ENCODE measurements around the gene SLC9A5. TPM values are rescaled to one million over a fixed set of nuclear protein-coding genes. Genes with fewer than 3 reads are reported as not detected.

Gene SLC9A5
- total RNA-seq, 1 donor from 2014 or later = 2.3 TPM

DNA sequence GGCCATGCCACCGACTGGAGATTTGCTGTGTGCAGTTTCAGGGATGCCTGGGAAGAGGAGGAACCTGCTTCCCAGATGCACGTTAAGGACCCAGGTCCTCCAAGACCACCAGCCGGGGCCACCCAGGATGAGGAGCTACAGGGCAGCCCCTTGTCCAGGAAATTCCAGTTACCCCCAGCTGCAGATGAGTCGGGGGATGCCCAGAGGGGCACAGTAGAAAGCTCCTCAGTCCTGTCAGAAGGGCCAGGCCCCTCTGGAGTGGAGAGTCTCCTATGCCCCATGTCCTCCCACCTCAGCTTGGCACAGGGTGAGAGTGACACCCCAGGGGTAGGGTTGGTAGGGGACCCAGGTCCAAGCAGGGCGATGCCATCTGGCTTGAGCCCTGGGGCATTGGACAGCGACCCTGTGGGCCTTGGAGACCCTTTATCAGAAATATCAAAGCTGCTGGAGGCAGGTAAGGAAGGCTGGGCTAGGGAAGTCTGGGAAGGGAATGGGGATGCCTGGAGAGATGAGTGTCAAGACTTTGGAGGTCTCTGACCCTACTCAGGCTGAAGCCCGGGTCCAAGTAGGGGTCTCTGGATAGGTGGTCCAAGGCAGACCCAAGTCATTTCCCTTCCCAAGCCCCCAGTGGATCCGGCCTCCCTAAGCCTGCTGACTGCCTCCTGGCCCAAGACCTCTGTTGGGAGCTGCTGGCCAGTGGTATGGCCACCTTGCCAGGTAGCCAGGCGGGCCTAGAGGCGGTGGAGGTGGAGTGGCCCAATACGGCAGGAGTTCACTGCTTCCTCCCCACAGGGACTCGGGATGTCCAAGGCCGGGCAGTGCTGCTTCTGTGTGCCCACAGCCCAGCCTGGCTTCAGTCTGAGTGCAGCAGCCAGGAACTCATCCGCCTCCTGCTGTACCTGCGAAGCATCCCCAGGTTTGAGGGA, 31.6 kb downstream of the SLC9A5 start:
- no peak for DNase-seq (ENCODE audit: extremely low read depth, low read depth, low spot score)

DNA sequence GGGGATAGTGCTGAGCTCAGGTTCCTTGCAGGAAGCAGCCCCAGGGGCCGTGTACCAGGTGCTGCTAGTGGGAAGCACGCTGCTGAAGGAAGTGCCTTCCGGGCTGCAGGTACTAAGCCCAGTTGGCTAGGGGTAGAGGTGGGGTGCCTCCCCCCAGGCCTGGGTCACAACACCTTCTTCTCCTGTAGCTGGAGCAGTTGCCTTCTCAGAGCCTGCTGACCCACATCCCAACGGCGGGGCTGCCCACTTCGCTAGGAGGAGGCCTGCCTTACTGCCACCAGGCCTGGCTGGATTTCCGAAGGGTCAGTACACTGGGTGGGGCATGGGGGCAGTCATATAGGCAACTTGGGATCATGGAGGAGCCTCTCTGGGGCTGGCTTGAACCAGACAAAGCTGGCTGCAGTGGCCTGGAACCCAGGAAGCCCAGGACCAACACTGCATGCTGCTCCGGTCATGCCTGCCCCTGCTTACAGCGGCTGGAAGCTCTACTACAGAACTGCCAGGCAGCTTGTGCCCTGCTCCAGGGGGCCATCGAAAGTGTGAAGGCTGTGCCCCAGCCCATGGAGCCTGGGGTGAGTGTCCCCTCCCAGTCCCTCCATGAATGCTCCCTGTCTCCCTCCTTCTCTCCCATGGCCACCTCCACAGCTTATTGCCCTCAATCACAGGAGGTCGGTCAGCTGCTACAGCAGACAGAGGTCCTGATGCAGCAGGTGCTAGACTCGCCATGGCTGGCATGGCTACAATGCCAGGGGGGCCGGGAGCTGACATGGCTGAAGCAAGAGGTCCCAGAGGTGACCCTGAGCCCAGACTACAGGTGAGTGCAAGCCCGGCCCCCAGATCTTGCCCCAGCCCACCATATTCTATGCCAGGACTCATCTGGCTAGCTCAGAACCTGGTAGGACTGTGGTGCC, 33.0 kb downstream of the SLC9A5 start:
- DNase-seq (ENCODE audit: extremely low read depth, low read depth, low spot score) = no peak

DNA sequence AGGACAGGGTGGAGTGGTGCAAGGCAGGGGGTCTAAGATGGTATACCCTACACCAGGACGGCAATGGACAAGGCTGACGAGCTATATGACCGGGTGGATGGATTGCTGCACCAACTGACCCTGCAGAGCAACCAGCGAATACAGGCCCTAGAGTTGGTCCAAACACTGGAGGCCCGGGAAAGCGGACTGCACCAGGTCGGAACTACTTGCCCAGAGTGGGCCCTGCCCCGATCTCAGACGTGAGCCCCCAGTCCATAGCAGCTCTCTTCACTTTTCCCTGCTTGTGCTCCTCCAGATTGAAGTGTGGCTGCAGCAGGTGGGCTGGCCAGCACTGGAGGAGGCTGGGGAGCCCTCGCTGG, 33.6 kb downstream of the SLC9A5 start:
- no peak for DNase-seq (ENCODE audit: extremely low read depth, low read depth, low spot score)

DNA sequence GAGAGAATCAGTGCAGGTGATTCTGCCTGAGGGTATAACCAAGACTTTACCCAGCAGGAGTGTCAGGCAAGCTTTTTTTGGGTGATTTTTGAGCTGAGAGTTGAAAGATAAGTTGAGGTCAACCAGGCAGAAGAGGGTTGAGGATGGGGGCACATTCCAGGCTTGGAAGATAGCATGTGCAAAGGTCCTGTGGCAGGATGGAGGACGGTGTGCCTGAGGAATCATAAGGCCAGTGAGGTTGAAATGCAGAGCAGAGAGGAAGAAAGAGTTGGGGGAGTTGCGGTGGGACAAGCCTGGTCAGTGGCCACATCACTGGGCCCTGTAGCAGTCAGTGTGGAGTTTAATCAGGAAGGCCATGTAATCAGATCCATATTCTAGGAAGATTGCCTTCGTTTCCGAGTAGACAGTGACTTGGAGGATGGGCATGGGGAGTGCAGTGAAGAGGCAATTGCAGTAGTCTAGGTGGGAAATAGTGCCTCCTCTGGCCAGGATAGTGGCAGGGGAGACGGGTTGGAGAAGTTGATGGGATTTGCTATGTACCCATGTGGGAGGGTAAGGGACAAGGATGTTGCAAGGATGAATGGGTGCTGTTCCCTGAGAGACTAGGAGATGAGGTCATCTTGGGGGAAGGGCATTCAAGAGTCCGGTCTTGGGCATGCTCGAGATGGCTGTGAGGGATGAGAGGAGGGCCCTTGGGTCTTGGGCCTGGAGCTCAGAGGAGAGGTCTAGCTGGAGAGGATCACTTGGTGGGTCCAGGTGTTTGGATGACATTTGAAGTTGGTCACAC, 34.5 kb downstream of the SLC9A5 start:
- no peak for DNase-seq (ENCODE audit: extremely low read depth, low read depth, low spot score)

DNA sequence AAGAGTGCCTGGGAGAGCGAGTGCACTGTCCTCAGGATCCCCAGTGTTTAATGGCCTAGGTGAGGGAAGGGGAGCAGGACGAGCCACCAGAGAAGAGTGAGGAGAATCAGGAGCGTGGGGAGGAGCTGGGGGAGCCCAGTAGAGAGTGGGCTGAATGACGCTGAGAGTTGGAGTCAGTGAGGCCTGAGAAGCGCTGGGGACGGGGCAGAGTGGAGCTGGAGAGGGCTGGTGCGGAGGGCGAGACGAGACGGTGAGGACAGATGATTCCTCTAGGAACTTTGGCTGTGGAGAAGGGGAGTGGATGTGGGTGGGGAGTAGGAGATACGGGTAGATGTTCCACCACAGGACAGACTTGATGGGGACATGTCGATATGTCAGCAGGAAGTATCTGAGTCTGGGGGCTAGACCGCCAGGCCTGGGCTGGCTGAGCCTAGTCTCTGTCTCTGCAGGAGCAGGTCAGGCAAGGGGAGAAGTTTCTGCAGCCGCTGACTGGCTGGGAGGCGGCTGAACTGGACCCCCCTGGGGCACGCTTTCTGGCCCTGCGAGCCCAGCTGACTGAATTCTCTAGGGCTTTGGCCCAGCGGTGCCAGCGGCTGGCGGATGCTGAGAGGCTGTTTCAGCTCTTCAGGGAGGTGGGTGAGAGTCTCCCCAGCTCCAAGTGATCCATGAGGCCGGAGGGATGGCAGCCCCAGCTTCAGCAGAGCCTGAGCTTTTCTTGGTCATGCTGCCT, 35.2 kb downstream of the SLC9A5 start:
- no peak for DNase-seq (ENCODE audit: extremely low read depth, low read depth, low spot score)

DNA sequence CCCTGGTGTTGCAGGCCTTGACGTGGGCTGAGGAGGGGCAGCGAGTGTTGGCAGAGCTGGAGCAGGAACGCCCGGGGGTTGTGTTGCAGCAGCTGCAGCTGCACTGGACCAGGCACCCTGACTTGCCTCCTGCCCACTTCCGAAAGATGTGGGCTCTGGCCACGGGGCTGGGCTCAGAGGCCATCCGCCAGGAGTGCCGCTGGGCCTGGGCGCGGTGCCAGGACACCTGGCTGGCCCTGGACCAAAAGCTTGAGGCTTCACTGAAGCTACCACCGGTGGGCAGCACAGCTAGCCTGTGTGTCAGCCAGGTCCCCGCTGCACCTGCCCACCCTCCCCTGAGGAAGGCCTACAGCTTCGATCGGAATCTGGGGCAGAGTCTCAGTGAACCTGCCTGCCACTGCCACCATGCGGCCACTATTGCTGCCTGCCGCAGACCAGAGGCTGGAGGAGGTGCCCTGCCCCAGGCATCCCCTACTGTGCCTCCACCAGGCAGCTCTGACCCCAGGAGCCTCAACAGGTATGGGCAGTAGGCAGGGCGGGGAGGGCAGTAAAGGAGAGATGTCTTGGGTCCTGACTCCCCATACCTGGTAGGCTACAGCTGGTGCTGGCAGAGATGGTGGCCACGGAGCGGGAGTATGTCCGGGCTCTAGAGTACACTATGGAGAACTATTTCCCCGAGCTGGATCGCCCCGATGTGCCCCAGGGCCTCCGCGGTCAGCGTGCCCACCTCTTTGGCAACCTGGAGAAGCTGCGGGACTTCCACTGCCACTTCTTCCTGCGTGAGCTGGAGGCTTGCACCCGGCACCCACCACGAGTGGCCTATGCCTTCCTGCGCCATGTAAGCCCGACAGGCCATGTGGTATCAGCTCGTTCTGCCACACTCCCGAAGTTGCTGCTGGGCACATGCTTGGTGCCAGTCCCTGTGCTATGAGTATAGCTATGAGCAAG, 36.2 kb downstream of the SLC9A5 start:
- no peak for DNase-seq (ENCODE audit: extremely low read depth, low read depth, low spot score)

DNA sequence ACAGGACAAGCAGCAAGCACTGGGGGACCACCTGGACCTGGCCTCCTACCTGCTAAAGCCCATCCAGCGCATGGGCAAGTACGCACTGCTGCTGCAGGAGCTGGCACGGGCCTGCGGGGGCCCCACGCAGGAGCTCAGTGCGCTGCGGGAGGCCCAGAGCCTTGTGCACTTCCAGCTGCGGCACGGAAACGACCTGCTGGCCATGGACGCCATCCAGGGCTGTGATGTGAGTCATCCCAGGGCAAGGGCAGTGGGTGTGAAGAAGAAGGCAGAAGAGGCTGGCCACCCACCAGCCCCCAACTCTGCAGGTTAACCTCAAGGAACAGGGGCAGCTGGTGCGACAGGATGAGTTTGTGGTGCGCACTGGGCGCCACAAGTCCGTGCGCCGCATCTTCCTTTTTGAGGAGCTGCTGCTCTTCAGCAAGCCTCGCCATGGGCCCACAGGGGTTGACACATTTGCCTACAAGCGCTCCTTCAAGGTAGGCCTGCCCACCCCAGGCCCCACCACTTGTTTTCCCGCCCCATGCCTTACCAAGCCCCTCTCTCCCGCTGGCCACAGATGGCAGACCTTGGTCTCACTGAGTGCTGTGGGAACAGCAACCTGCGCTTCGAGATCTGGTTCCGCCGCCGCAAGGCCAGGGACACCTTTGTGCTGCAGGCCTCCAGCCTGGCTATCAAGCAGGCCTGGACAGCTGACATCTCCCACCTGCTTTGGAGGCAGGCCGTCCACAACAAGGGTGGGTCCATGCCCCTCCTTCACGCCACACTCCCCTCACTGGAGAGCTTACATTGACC, 37.9 kb downstream of the SLC9A5 start:
- DNase-seq (ENCODE audit: extremely low read depth, low read depth, low spot score) = no peak

DNA sequence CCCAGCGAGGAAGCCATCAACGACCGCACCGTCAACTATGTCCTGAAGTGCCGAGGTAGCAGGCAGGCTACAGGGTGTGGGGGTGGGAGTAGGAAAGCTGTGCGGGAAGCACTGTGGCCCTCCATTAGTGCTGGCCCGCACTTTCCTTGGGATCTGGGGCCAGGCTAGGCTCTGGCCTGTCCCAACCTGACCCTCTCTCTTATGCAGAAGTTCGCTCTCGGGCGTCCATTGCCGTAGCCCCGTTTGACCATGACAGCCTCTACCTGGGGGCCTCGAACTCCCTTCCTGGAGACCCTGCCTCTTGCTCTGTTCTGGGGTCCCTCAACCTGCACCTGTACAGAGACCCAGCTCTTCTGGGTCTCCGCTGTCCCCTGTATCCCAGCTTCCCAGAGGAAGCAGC, 39.2 kb downstream of the SLC9A5 start:
- DNase-seq (ENCODE audit: extremely low read depth, low read depth, low spot score) = no peak

DNA sequence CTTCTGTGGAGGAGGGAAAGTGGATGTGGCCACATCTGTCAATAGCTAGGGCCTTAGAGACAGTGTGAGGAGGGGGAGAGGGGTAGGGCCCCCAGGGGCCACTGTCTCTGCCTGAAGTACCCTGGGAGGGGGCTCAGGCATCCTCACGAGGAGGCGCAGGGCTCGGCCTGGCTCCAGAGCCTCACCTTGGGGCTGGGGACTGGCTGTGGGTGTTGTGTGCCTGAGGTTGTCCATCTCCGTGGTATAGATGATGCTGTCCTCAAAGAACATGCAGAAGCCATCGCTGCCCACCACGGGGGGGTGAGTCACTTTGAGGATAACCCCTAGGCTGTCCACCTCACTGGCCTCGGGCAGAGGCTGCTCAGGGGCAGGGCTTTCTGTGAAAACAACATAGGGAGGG, 42.7 kb downstream of the SLC9A5 start:
- DNase-seq (ENCODE audit: extremely low read depth, low read depth, low spot score) = no peak

DNA sequence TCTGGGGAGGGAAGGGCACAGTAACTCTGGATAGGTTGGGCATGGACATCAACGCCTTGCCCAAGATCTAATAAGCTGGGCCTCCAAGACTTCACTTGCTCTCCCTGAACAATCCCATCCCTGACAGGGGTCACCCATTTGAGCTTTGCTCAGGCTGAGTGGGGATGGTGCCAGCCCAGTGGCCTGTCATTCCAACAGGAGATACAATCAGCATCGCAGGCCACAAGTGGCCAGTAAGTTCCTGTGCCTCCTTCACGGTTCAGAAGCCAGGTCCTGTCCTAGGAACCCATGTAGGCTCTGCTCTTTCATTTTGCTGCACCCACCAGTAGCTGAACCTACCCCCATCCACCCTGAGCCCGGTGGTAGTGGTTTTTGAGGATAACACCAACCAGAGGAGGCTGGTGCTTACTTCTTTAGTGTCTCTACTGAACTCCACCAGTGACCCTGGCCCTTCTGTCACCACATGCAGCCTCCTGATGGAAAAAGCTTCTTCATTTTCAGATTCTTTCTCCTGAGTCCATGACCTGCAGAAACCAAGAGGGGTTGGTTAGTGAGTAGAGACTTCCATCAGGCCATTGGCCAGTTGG, 45.5 kb downstream of the SLC9A5 start:
- DNase-seq (ENCODE audit: extremely low read depth, low read depth, low spot score) = no peak

DNA sequence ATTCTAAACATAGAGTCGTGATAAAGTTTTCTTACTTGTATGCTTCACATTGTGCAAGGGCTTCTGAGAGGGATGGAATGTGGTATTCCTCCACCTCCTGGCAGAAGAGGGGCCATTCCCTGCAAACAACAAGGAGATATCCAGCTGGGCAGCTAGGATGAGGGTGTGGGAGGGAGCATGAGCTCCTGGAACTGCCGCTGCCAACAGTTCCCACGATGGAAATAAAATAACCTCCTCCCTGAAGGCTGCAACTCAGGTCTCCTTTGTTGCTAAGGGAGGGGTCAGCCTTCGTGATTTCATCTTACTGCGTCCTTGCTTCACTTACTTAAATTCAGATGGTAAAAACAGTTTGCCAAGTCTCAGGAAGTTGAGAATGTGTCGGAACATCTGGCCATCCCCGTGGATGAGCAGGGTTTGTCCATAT, 46.2 kb downstream of the SLC9A5 start:
- DNase-seq (ENCODE audit: extremely low read depth, low read depth, low spot score) = no peak

DNA sequence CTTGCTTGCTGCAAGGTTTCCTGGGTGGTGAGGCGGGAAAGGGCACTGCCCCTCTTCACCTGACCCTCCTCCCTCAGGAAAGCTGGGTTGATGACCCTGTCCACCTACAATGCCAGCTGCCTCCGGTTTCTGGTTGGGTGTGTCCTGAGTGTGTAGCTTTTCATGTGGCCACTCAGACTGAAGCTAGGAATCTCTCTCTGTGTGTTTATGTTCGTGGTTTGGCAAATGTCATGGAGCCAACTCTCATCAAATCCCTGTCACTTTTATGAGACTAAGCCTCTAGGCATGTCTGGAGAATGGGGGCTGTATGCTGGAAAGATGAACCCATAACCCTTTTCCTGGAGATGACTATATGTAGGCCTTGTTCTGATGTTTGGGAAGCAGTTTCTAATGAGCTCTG, 47.6 kb downstream of the SLC9A5 start:
- no peak for DNase-seq (ENCODE audit: extremely low read depth, low read depth, low spot score)

DNA sequence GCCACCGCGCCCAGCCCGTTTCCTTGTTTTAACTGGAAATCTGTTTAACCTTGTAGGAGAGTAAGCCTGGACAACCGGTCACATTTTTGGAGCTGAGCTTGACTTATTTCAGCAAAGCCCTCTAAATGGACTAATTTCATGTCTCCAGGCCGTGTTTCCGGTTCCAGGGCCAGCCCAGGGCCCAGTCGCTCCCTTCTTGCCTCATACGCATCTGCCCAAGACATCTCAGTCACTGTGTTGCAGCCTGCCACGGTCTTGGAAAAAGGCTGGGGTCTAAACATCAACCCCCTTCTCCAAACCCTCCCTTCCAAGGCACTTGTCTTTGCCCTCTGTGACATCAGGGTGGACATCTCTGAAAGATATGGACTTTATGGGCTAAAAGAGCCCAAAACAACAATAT, 49.5 kb downstream of the SLC9A5 start:
- DNase-seq (ENCODE audit: extremely low read depth, low read depth, low spot score) = no peak

DNA sequence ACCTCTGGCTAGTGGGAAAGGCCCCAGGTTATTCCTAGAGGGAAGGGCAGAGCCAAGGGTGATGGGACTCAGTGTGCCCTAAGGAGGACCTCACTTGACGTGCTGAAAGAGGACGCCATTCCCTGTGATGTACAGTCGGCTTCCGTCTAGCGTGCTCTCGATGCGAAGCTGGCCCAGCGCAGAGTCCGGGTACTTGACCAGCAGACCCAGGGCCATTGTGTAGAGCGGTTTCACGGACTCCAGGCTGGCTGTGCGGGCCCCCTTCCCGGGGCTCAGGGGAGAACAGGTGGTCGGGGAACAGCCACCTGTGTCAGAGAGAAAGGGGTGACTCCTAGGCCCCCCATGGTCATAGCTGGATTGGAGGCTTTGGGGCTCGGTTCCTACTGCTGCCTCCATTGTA, 50.5 kb downstream of the SLC9A5 start:
- no peak for DNase-seq (ENCODE audit: extremely low read depth, low read depth, low spot score)

DNA sequence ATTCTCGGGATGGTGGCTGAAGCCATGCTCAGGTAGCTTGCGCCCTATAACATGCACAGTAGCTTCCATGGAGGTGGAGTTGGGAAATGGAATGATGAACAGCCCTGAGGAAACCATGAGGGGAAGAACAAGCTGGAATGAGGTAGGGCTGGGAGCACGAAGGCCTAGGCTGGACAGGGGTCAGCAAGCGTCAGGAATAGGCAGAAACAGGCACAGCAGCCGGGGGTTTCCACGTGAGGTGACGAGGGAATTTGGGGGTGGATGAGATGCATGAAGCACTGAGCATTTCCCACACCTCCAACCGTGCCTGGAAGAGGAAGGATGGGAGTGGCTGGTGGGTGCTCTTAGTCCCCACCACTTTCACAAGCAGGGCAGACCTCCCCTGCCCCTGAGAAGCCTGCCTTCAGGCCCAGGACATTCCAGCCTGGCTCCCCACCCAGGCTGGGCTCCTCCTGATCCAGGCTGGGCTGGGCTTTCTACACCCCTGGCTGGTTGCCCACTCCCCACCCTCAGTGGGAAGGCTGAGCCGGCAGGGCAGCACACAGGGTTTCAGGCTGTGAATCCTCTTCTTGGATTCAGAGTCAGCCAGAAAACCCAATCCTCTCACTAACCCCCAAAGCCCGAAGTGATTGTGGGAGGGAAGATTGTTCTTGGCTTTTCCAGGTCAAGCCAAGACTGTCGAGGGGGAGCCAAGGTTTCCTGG, 52.5 kb downstream of the SLC9A5 start:
- DNase-seq (ENCODE audit: extremely low read depth, low read depth, low spot score) = no peak

DNA sequence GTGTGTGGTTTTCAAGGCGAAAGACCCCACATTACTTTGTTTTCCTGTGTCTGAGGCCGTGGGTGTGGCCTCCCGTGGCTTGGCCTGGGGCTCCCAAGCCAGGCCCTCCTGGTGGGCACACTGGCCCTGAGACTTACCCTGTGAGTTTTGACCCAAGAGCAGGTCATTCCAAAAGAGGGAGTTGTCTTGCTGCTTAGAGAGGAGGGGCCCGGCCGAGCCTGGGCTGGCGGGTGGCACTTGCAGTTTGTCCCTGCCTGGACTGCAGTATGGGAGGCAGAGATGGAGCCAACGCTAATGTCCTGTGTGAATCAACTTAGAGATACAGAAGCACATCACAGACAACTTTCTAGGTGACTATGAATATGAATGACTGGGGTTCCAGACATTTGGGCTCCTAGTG, 53.3 kb downstream of the SLC9A5 start:
- DNase-seq (ENCODE audit: extremely low read depth, low read depth, low spot score) = no peak

DNA sequence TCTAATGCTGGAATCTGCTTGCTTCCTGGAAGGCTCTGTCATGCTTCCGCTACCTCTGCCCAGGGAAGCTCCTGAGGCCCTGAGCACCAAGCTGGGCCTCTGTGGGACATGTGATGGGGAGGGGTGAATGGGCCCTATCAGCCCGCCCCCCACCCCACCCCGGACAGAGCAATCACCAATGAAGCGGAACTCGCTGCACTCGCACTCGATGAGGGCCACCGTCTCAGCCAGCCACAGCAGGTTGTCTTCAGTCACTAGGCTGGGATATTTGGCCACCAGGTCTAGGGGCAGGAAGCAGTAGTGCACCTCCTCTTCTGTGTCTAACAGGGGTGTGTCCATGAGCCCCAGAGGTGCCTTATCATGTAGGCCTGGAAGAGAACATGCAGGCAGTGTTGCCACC, 54.2 kb downstream of the SLC9A5 start:
- no peak for DNase-seq (ENCODE audit: extremely low read depth, low read depth, low spot score)
